Right forelimb (tissue), 1 donor: ENCODE measurements around the gene AATK.
"Not testable (repeated sequence)": the region's sequence is repeated elsewhere in the genome, so short reads cannot be mapped to it uniquely, and the experiment has no call there.

Experiments
- DNase-seq: peaks from one replicate; pipeline ENCODE4 v3.0.0-alpha.2; 2018

AATK gene

DNA sequence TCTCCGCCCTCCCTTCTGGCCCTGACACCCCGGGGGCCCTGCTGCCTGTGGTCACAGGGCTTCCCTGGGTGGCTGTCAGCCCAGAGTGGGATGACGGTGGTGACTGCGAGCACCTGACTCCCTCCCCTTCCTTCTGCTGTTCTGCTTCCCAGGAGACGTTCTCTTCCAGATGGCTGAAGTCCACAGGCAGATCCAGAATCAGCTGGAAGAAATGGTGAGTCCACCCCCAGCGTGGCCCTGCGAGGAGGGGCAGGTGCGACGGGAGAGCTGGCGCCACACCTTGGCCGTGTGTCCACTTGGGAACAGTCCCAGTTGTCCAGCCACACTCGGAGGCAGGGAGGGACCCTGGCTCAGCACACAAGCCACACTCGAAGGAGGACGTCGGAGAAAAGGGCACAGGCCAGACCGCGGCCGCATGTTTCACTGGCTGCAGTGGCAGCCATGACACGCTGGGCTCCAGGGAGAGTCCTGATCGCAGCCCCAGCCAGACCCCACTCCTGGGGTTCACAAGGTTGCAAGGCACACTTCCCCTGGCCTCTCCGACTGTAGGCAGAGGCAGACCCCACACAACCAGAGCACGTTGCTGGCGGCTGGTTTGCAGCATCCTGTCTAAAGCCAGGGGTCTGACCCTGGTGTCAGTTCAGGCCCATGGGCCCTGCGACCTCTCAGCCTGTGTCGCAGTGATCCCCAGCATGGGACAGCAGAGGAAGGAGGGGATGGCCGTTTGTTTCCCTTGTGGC lies 81.2 kb downstream of the AATK start:
- no peak for DNase-seq

DNA sequence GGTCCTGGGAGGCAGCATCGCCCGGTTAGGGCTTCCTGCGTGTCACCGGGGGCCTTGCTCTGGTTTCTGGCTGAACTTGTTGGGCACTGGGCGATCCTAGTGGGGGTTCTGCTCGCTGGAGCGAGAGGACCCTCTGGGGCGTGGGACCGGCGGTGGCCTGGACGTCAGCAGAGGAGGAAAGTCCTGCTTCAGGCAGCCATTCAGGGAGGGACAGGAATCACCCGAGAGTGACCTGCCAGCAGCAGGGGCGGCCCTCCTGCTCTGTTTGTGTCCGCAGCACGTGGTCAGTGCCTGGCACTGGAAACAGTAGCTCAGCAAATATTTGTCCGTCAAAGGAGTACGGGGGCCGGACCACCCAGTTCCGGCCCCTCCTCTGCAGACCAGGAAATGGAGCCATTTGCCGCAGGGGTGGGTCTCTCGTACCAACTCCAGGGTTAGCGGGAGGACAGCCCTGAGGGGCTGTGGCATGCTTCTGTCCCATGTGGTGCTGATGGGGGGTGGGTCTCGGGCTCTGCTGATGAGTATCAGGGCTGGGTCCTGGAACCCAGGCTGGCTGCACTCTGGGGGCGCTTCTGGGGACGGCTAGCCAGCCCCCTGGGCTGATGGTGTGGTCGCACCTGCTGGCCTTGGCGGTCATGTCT lies 82.8 kb downstream of the AATK start:
- no peak for DNase-seq

DNA sequence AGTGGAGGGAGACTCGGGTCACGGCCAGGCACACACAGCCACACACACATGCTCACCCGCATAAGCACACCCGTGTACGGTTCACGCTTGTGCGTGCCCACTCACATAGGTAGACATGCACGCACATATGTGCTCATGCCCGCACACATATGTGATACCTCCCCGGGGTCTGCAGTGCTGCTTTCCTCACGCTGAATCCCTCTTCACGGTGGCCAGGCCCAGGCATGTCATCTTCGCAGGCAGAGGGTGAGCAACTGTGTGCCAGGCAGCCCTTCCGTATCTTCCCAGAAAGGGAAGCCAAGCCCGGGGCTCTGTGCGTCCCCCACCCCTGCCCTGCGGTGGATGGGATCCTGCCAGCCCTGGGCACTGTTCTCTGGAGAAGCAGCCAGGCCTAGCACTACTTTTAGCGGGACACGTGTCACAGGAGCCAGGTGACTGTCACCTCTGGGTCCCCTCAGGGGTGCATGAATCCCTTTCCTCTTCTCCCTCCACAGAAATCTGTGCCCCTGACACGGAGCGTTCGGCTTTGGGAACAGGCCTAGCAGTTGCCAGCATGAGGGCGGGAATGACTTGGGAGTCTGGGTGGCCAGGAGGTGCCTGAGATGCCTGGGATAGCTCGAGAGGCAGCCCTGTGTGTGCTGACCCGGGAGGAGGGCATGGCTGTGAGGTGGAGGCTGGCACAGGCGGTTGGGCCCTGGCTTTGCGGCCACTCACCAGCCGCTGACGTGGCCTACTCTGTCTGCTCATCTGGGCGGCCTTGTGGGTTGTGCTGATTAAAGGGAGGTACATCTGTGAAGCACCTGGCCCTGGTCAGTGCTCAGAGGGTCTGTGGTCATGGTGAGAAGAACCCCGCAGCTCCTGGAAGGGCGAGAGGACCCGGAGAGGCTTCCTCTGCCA lies 83.6 kb downstream of the AATK start:
- DNase-seq, result no peak

DNA sequence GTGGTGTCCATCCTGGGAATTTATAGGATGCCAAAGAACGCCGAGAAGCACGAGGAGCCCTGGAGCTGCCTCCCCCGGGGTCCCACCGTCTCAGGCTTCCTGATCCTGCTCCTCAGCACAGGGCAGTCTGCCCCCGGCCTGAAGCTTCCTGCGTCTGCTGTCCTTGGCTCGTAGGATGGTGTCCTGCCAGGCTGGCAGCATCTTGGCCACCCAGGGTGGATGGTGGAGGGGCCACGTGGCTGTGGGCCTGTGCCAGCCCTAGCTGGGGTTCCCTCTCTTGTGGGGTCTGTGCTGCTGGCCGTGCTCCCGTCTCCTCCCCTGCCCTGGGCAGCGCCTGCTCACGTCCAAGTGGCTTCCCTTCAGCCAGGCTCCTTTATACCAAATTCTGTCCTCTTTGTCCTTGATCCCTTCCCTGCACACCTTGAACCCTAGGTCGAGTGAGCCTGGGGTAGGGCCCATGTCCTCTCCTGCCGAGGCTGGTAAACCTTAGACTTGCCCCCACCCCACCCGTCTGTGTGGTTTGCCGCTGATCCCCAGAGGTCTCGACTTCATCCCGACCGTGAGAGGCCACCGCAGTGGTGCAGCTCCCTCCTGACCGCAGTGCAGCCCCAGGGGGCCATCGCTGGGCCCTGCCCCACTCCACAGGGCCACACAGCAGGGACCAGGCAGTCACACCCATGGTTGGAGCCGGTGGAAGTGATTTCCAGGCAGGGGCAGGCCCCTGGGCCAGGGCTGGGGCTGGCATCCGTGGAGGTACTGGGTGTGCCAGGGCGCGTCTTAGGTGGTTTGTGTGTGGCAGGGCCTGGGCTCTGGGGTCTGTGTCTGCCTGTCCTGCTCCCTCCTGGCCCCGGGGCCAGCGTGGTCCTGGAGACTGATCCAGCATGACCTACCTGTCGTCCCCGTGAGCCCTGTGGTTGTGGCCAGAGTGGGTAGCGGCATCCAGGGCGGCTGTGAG lies 84.5 kb downstream of the AATK start:
- DNase-seq, result no peak

DNA sequence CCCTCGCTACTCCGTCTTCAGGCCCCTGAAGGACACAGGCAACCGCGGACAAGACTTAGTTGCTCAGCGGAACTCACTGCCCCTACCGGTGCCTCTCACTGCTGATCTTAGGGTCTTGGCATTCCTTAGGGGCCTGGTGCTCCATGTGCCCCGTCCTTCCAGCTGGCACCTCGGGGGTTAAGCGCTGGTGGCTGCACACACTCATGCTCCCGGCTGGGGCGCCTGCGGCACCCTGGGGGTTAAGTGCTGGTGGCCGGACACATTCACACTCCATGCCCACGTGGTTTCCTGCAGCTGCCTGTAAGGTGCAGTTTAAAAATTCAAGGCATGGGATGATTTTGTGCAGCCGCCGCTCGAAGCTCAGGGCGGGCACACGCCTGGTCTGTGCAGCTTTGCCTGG lies 86.0 kb downstream of the AATK start:
- no peak for DNase-seq

DNA sequence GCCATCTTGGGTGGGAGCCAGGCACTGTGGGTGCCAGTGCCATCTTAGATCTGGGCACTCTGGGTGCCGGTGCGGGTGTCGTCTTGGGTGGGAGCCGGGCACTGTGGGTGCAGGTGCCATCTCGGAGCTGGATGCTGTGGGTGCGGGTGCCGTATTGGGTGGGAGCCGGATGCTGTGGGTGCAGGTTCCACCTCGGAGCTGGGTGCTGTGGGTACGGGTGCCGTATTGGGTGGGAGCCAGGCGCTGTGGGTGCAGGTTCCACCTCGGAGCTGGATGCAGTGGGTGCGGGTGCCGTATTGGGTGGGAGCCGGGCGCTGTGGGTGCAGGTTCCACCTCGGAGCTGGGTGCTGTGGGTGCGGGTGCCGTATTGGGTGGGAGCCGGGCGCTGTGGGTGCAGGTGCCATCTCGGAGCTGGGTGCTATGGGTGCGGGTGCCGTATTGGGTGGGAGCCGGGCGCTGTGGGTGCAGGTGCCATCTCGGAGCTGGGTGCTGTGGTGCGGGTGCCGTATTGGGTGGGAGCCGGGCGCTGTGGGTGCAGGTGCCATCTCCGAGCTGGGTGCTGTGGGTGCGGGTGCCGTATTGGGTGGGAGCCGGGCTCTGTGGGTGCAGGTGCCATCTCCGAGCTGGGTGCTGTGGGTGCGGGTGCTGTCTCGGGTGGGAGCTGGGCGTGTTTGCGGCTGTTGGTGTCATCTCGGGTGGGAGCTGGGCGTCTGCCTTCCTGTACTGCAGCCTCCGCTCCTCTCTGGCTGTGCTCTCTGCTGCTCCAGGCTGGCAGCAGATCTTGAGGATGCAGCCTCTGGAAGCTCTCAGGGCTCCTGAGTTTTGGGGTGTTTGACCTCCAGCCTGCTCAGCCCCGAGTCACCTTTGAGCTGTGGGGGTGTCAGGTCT lies 87.8 kb downstream of the AATK start:
- DNase-seq, result not testable (repeated sequence)

DNA sequence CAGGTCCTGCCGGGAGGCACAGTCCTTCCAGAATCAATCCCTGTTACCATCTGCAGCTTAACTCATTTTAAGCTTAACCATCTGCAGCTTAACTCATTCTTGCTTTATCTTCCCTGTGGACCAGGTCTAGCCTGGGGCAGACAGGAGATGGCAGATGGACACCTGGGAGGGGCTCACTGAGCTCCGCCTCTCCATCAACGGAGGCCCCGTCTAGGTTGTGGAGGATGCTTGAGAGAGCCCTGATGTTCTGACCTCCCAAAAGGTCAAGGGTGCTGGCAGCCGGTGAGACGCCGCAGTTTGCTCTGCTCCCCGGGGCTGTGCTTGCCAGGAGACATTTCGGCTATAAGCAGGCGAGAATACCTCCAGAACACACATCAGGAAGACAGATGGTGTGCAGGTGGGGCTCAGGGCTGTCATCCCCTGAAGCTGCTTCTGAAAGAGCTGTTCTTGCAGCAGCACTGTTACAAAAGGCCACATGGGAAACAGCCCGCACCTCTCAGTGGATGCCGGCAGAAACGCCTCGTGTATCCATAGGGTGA lies 89.8 kb downstream of the AATK start:
- DNase-seq, result no peak

DNA sequence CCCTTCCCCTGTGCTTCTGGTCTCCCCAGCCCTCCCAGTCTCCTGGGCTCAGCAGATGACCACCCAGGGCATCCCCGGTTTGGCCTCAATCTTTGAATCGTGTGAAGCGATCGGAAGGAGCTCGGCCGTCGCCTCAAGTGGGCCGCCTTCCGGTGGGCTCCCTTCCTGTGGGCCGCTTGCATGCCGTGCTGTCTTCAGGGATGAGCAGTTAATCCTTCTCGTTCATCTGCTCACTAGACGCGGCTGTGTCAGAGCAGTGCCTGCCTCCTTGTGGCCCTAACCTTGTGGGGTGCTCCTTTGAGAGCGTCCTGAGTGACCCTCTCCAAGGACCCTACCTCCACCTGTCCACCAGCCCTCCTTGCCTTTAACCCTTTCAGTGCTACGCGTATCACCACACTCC lies 90.7 kb downstream of the AATK start:
- no peak for DNase-seq

DNA sequence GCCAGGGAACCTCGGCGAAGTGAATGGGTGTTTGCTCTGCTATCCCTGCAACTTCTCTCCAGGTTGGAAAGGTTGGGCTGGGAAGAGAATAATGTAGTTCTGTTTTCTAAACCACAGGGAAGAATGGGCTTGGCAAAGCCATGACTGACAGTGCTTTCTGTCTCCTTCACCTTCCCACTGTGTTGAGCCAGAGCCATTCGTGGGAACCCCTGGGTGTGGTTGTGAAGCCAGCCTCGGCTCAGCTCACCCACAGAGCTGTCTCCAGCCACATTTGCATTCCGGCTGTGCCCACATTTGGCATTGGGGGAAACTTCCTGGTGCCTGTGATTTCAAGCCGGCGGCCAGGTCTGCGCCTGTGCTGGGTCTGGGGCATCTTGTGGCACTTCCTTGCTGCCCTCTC lies 91.1 kb downstream of the AATK start:
- DNase-seq, result no peak

DNA sequence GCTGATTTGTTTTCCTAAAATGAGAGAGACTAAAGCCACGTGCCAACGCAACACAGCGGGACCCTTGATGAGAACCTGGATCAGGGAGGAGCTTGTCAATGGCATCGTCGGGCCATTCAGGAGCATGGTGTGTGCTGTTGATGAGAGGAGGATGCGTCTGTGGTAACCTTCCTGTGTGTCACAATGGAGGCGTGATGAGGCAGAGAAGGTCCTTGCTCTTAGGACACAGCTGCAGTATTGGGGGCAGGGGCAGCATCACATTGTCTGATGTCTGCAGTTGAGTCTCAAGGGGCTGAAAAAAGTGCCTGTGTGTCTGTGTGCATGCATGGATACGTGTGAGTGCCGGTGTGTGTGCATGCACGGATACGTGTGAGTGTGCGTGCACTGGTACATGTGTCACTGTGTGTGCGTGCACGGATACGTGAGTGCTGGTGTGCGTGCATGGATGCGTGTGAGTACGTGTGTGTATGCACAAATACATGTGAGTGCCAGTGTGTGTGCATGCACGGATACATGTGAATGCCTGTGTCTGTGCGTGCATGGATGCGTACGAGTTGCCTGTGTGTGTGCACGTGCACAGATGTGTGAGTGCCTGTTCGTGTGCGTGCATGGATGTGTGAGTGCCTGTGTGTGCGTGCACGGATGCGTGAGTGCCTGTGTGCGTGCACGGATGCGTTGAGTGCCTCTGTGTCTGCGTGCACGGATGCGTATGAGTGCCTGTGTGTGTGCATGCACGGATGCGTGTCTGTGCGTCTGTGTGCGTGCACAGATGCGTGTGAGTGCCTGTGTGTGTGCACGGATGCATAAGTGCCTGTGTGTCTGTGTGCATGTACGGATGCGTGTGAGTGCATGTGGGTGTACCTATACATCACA lies 91.8 kb downstream of the AATK start:
- DNase-seq, result no peak

DNA sequence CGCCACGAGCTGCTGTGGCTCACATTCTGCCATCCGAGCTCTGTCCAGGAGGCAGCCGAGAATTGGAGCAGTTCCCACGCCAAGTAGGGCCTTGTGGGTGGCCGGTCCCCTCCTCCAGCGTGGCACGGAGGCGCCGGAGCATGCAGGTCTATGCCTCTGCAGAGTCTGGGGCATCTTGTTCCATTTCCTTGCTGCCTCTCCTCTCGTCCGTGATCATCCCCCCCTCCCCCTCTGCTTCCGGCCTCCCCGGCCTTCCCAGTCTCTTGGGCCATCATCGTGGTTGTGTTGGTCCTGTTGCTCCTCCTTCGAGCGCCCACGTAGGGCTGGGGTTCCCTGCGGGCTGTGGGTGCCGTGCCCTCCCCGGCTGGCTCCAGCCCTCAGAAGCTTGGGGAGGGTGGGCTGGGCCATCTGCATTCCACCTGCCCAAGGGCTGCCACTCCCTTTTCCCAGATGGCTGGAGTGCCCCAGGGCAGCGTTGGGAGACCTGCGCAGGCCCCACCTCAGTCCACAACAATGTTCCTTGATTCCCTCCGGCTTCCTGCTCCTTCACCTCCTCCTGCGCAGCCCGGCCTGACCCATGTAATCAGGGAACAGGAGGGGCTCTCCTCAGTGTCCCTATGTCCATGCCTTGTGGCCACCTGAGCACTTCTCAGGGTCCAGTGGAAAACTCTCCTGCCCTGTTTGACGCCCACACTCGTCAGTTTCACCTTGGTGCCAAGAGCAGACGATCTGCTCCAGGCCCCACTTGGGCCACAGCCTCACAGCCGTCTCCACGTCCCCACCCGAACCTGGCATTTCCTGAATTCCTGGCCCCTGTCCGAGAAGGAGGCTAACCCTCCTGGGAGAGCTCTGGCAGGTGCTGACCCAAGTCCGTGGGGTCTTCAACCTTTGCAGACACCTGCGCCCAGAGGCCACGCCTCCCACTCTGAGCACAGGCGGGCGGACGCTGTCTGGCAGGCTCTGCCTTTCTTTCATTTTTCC lies 94.0 kb downstream of the AATK start:
- no peak for DNase-seq

DNA sequence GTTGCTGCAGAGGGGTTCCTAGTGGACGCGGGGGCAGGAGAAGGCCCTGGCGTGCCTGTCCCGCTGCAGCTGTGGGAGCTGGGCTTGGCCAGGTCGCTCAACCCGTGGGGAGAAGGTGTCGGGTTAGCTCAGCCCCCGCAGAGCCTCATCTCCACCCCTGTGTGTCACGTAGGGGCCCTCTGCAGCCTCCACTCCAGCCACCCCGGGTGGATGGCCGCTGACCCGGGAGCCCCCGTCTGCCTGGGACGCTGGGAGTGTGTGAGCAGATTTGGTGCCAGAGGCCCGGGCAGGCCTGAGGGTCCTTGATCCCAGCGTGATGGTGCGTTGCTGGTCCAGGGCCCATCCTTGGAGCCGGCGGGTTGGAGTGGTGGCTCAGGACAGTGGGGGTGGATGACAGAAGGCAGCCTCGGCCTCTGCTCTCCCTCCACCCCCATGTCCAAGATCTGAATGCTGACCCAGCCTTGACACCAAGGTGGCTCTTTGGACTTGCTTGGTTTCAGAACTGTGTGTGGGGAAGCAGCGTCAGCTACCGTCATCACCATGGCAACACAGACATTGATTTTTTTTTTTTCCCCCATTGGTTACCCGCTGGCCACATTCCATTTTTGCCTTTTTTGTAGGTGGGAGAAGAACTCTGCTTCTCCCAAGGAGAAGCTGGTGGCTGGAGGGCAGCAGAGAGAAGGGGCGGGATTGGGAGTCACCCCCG lies 95.3 kb downstream of the AATK start:
- no peak for DNase-seq

DNA sequence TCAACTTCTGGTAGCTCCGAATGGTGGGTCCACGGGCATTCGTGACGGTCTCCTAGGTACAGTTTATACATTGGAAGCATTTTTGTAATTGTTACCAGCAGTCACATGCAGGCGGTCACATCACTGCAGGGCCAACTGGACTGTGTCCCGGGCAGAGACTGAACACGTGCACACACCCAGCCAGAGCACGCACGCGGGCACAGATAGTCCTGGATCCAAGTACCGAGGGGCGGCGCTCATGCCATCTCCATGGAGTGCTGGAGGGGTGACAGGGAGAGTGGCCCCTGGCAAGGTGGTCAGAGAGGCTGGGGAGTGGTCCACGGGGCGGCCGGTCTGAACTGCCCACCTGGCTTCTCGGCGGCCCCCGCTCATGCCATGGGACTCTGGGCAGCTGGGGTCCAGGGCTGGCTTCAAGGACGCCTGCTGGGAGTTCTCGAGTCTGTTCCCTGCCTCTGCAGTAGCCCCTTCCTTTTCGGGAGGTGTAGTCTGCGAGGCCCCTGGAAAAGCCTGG lies 96.8 kb downstream of the AATK start:
- DNase-seq, result no peak

DNA sequence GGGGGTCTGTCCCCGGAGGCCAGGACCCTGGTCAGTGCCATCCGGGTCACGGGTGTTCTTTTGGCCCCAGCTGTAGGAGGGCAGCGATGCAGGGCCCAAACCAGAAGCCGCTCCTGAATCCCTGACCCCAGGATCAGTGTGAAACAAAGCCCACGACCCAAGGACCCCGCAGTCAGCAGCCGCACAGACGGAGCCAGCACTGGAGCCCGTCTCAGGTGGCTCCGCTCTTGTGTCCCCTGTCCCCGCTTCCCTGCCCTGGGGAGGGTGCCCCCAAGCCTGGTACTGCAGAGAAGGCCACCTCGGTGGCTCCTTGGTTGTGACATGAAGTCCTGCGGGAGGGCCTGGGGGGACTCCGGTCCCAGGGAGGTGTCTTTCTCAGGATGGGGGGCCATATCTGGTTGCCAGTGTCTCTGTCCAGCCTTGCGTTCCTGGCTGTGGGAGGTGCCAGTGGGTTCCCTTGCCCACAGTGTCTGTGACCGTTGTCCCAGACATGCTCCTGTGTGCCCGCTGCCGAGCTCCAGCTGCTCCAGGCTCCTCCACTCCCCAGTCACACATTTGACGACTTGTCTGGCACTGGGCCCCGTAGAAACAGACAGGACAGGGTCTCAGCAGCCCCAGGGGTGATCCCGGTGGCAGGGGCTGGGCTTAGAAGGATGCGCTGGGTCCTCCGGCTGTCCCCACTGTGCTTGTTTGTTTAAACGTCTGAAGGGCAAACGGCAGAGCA lies 97.4 kb downstream of the AATK start:
- no peak for DNase-seq

DNA sequence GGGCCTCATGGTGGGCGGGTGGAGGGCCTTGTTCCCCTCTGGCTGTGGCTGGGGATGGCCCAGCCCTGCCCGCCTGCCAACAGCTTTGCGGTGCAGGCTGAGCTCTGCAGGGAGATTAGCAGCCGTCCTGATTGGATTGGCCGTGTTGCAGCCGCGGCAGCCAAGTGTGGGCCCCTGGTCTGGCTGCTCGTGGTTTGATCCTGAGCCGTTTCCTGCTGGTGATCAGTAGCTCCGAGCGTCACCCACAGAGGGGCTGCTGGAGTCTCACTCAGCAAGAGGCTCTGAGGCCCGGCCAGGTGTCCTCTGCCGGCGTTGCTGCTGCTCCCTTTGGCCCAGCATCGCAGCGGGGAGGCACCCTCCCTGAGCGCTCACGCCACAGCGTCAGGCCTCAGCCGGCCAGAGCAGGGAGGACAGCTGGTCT lies 98.6 kb downstream of the AATK start:
- DNase-seq, result peak; percentile 73
